Measurements from ENCODE around the gene ONECUT2. TPM values are rescaled to one million over a fixed set of nuclear protein-coding genes. Genes with fewer than 3 reads are reported as not detected.

The ONECUT2 gene
- total and polyA plus RNA-seq, 2 experiments from 2014 or later: 0.03 TPM; not detected in 1

GRCh38 chr18:57404345-57404744 is 30.8 kb upstream of the ONECUT2 start:
- Histone ChIP-seq H3K9me3 (ENCODE audit: low read depth) (no peaks in the 10 kb centered on the region), H3K27ac (no peak overlapping the region), H3K36me3 (no peaks in the 10 kb centered on the region), H3K27me3 (peaks cover 25% of the 10 kb centered on the region), H3K4me3 (no peak overlapping the region), H3K4me1 (ENCODE audit: low read depth) (no peaks in the 10 kb centered on the region)
- TF ChIP-seq, protein P1, sequence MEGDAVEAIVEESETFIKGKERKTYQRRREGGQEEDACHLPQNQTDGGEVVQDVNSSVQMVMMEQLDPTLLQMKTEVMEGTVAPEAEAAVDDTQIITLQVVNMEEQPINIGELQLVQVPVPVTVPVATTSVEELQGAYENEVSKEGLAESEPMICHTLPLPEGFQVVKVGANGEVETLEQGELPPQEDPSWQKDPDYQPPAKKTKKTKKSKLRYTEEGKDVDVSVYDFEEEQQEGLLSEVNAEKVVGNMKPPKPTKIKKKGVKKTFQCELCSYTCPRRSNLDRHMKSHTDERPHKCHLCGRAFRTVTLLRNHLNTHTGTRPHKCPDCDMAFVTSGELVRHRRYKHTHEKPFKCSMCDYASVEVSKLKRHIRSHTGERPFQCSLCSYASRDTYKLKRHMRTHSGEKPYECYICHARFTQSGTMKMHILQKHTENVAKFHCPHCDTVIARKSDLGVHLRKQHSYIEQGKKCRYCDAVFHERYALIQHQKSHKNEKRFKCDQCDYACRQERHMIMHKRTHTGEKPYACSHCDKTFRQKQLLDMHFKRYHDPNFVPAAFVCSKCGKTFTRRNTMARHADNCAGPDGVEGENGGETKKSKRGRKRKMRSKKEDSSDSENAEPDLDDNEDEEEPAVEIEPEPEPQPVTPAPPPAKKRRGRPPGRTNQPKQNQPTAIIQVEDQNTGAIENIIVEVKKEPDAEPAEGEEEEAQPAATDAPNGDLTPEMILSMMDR (IDR thresholded peaks at IDR 0.05; ENCODE audit: low read depth, low read length): no peak
- DNase-seq (ENCODE audit: low read depth in 1 of 2, low spot score in 1 of 2): no peak

GRCh38 chr18:57409650-57410049 is 25.5 kb upstream of the ONECUT2 start:
- Histone ChIP-seq H3K9me3 (ENCODE audit: low read depth) (no peaks in the 10 kb centered on the region), H3K4me1 (ENCODE audit: low read depth) (no peaks in the 10 kb centered on the region), H3K27me3 (peaks cover 18% of the 10 kb centered on the region), H3K27ac (no peak overlapping the region), H3K36me3 (no peaks in the 10 kb centered on the region), H3K4me3 (no peak overlapping the region)
- no peak for DNase-seq (ENCODE audit: low read depth in 1 of 2, low spot score in 1 of 2)
- TF ChIP-seq, protein P1 (IDR thresholded peaks at IDR 0.05; ENCODE audit: low read depth, low read length): no peak

GRCh38 chr18:57410749-57411148 is 24.4 kb upstream of the ONECUT2 start:
- no peak overlapping the region for H3K27ac ChIP-seq
- no peak overlapping the region for H3K4me3 ChIP-seq
- TF ChIP-seq, protein P1 (IDR thresholded peaks at IDR 0.05; ENCODE audit: low read depth, low read length): no peak
- H3K27me3 ChIP-seq: peaks cover 26% of the 10 kb centered on the region
- no peaks in the 10 kb centered on the region for H3K36me3 ChIP-seq
- no peaks in the 10 kb centered on the region for H3K9me3 ChIP-seq (ENCODE audit: low read depth)
- no peak for DNase-seq (ENCODE audit: low read depth in 1 of 2, low spot score in 1 of 2)
- no peaks in the 10 kb centered on the region for H3K4me1 ChIP-seq (ENCODE audit: low read depth)

DNA sequence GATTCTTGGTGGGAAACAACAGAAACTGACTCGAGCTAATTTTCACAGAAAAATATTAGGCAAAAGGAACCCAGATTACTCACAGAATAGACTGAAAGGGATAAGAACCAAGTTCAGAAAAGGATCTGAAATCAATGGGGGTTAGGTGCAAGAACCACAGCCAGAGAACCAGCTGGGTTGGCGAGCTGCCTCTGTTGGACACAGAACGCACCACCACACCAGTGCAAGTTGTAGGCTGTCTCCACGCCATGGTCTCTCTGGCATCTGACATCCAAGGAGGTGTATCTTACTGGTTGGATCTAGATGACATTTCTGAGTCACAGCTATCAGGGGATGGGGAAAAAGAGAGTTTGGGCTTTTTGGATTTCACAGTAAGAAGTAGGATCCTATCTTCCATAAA is 18.6 kb upstream of the ONECUT2 start:
- no peak overlapping the region for H3K4me3 ChIP-seq
- peaks cover 50% of the 10 kb centered on the region for H3K27me3 ChIP-seq
- no peak overlapping the region for H3K27ac ChIP-seq
- no peaks in the 10 kb centered on the region for H3K36me3 ChIP-seq
- TF ChIP-seq, protein P1 (IDR thresholded peaks at IDR 0.05; ENCODE audit: low read depth, low read length): no peak
- H3K4me1 ChIP-seq (ENCODE audit: low read depth): no peaks in the 10 kb centered on the region
- H3K9me3 ChIP-seq (ENCODE audit: low read depth): no peaks in the 10 kb centered on the region
- DNase-seq (ENCODE audit: low read depth in 1 of 2, low spot score in 1 of 2): no peak

- Histone ChIP-seq H3K27ac (no peak overlapping the region), H3K27me3 (peaks cover 66% of the 10 kb centered on the region)
- TF ChIP-seq, protein P1 (IDR thresholded peaks at IDR 0.05; ENCODE audit: low read depth, low read length): no peak
Observed at GRCh38 chr18:57422313-57422872, 12.8 kb upstream of the ONECUT2 start.

More at GRCh38 chr18:57422313-57422872, 12.8 kb upstream of the ONECUT2 start:
- no peaks in the 10 kb centered on the region for H3K4me1 ChIP-seq (ENCODE audit: low read depth)
- no peak for DNase-seq (ENCODE audit: low read depth in 1 of 2, low spot score in 1 of 2)
- no peaks in the 10 kb centered on the region for H3K36me3 ChIP-seq
- H3K4me3 ChIP-seq: no peak overlapping the region
- H3K9me3 ChIP-seq (ENCODE audit: low read depth): no peaks in the 10 kb centered on the region

Measured in cardiac muscle cell (in vitro differentiated cells and primary cell).